Muscle layer of colon (tissue), 2 donors: ENCODE data around the gene NR4A1.
"Not testable (repeated sequence)": the region's sequence is repeated elsewhere in the genome, so short reads cannot be mapped to it uniquely, and the experiment has no call there.

ENCODE experiments used
- H3K27ac ChIP-seq: one replicate; pipeline ENCODE4 v1.7.0; 2013; ENCODE audit warnings: low read depth, mild to moderate bottlenecking, low read length, moderate library complexity
- H3K27me3 ChIP-seq, 2 donors: one replicate each; pipeline ENCODE4 v1.7.0; 2013; ENCODE audit warnings: low read length in 2 of 2, mild to moderate bottlenecking in 2 of 2; ENCODE audit not compliant: insufficient read depth in 2 of 2, control insufficient read depth in 1 of 2
- H3K36me3 ChIP-seq: one replicate; pipeline ENCODE4 v1.7.0; 2013; ENCODE audit warnings: mild to moderate bottlenecking, low read length; ENCODE audit not compliant: insufficient read depth
- H3K4me1 ChIP-seq: one replicate; pipeline ENCODE4 v1.7.0; 2013; ENCODE audit warnings: mild to moderate bottlenecking, low read length; ENCODE audit not compliant: insufficient read depth
- H3K4me3 ChIP-seq, 2 donors: one replicate each; pipeline ENCODE4 v1.7.0; 2013; ENCODE audit warnings: low read length in 2 of 2, low read depth in 1 of 2, mild to moderate bottlenecking in 1 of 2, moderate library complexity in 1 of 2
- H3K9ac ChIP-seq: one replicate; pipeline ENCODE4 v1.7.0; 2013; ENCODE audit warnings: low read length
- H3K9me3 ChIP-seq: one replicate; pipeline ENCODE4 v1.7.0; 2013; ENCODE audit warnings: mild to moderate bottlenecking, low read length
- donor health status: abdominal sarcoma.
- donor health status: Adenocarcinoma of cecum.

Gene NR4A1

GRCh38 chr12:52104431-52105089 is 53.3 kb downstream of the NR4A1 start:
- not testable (repeated sequence) for H3K36me3 ChIP-seq, H3K4me3 ChIP-seq, H3K9ac ChIP-seq, H3K27me3 ChIP-seq, H3K27ac ChIP-seq, H3K4me1 ChIP-seq, H3K9me3 ChIP-seq
